HG03442 (cell line): ENCODE results near the gene MYL3.

Source experiments
- ATAC-seq: cut with Tn5 transposase; IDR thresholded peaks from one replicate; pipeline ENCODE4 v1.9.1; 2021; ENCODE audit warnings: mild to moderate bottlenecking, moderate library complexity; ENCODE audit not compliant: unreplicated experiment

The MYL3 gene

DNA sequence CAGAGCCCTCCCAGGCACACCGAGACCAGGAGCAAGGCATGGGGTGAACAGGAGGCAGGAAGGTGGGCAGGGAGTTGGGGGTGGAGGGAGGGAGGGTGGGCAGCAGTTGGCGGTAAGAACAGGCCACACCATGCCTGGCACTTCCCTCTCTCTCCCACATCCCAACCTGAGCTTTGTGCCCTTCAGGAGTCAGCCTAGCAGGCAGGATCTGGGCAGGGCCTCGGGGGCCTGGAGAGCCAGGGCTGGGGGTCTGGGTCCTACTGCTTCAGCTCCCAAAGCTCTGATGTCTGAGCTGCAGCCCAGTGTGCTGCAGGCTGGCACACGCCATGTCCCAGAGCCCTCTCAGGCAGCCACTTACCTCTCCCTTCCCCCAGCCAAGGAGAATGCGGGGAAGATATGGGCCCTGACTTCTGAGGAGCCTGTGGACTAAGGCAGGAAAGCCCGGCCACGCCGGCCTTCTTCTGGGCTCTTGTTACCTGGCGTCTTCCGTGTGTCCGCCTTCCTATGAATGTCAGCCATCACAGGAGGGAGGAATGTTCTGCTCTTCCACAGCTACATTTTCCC lies 2.9 kb upstream of the MYL3 start:
- no peak for ATAC-seq

DNA sequence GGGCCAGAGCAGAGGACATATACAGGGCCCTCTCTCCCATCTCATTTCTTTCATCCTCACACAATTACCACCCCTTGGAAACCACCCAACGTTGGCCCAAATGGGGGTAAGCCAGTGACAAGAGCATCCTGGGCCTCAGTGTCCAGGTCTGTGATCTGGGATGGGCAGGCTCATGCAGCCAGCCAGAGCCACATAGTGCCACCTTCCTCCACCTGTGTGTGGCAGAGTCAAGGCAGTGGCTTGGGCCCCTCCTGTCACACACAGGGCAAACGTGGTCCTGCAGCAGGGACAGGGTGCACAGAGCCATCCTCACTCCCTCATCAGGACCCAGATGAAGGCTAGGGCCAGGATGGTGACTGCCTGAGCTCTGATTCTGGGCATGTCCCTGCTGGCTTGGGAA lies 2.3 kb upstream of the MYL3 start:
- no peak for ATAC-seq

DNA sequence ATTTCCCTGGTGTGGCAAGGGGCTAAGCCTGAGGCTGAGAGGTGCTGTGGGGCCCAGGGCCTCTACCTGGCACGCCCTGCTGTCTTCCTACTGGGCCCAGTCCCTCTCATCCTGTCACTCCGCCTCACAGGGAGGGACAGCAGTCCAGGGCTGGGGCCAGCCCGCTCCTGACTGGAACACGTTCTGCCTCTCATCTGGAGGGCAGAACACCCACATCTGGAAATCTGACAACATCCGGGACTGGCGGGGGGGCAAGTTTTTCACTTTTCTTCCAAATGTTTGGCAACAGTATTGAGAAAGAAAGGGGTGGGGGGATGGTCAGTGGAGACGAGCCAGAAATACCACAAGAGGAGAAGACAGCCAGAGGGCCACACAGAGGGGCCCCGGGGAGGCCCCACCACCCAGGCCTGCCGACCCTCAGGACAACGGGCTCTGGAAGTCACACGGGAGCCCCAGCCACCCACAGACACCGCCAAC lies 1.8 kb upstream of the MYL3 start:
- no peak for ATAC-seq

DNA sequence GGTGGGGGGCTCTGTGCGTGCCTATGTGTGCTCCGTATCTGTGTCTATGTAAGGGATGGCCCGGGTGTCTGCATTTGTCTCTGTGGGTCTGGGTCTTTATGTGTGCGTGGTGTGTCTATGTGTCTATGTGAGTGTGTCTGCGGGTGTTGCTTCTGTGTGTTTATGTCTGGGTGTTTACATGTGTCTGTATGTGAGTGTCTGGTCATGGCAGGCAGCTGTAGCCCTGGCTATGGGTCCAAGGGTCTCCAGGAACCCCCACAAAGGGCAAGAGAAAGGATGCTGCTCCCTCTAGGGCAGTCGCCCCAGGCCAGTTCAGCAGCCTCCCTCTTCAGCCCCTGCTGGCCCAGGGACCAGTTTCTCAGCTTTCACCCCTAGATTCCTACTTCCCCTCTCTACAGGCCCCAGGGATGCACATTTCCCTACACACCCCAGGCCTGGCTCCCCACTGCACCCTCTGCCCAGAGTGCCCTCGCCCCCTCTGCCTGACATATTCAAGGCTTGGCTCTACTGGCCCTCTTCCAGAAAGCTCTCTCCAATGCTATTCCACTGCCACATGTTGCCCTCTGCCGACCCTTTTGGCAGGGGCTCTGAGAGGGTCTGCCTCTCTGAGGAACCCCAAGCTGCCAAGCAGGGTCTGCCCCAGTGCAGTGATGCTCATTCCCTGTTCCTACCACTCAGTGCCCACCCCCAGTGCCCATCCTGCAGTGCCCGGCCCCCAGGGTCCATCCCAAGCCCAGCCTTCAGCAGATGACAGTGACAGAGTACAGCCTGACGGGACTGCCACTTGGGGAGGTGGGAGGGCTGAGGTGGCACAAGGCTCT lies 1.0 kb upstream of the MYL3 start:
- no peak for ATAC-seq

DNA sequence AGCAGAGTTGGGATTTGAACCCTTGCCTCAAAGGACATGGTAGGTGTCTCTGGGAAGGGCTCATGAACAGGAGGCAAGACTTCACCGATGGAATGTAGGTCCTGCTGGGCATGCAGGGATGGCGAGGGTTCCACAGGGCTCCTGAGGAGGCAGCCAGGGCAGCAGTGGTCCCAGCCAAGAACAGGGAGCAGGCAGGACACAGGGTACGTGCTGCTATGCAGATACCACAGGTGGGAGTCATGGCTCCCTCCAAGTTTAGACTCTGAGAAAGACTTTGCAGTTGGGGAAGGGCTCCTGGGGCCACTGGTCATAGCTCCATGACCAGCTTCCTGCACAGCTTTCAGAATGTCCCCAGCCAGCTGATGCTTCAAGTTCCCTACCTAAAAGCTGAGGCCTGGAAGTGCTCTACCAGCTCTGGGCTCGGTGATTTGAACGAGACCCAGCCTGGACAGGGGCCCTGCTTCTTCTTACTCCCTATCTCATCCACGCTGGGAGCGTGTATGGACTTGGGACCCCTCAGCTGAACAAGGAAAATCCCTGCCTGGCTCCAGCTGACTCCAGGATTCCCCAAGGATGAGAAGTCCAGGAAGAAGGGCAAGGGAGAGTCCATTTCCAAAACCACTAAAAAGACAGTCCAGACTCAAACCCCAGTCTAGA lies 747 bp downstream of the MYL3 start:
- ATAC-seq: no peak

DNA sequence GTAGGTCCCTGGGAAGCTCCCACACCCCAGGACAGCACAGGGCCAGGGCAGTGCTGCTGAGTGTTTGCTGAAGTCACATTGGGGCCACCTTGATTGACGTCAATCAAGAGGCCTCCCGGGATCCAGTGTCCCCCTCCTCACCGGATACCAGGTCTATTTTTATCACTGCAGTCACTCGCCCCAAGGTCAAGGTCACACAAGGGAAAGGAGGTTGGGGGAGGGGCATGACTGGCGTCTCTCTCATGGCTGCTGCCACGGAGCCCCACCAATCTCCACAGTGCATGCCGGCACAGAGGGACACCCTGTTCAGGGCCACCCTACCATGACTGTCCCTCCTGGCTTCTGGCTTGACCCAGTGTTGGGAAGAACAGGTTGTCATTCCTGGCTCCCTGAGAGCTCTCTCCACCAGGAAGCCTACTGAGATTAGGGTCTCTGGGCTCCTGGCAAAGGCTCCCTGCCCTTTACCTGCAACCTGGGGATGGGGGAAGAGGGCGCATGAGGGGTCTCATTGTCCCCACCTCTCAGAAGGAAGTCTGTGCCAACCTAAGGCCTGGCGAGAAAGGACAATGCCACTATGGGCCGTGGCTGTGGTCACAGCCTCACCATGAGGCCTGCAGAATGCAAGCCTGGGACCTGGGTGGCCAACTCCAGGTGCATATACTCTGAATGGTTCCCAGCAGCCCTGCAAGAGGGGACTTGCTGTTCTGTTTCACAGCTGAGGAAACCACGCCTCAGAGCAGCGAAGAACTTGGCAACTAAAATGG lies 1.5 kb downstream of the MYL3 start:
- no peak for ATAC-seq

DNA sequence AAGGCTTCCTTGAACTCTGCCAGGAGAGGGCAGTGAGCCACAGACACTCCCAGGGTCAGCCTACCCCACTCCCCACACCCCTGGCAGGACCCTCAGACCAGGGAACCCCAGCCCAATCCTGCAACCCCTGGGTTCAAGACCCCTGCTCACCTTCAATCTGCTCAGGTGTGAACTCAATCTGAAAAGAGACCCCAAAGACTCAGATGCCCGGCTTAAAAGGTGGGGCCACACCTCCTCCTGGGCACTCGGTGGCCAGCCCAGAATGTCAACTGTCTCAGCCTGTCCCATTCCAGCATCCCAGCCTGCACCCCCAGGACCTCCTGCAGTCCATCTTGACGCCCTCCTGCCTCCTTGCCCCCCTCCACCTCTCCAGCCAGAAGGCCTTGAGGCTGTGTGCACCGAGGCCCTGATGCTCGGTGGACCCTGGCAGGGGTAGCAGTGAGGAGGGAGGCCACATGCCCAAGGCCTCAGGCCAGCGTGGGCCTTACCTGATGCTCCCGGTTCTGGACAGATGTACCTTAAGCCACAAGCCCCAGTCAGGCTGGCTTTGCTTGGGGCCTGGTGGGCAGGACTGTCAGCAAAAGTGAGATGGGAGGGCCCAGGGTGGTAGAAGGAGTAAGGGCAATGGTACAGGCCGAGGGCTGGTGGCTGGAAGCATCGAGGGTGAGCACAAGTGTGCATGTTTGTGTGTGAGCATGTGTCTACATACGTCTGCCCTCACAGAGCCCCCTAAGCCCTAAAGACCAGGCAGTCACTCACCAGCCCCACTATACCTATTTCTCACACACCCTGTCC lies 2.2 kb downstream of the MYL3 start:
- ATAC-seq: no peak

DNA sequence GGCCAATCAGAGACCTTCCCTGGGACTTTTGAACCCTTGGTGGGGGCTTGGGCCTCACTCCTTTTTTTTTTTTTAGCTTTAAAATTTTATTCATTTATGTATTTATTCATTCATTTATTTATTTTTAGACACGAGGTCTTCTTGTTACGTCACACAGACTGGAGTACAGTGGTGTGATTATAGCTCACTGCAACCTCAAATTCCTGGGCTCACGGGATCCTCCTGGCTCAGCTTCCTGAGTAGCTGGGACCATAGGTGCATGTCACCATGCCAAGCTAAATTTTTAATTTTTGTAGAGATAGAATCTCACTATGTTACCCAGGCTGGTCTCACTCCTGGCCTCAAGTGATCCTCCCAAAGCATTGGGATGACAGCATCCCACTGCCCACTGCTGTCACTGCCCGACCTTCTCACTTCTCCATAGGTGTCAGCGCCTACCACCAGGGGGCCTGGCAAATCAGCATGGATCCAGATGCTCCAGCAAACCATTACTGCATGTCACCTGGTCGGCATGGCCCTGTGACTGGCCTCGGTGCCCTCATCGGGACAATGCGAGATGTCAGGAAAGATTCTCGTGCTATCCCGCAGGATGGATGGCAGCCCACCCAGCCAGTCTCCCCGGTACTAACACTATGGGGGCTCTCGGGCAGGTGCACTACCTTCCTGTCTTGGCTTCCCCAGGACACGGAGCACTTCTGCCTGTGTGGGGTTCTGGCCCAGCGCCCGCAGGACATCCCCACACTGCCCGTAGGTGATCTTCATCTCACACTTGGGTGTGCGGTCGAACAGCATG lies 3.0 kb downstream of the MYL3 start:
- no peak for ATAC-seq

DNA sequence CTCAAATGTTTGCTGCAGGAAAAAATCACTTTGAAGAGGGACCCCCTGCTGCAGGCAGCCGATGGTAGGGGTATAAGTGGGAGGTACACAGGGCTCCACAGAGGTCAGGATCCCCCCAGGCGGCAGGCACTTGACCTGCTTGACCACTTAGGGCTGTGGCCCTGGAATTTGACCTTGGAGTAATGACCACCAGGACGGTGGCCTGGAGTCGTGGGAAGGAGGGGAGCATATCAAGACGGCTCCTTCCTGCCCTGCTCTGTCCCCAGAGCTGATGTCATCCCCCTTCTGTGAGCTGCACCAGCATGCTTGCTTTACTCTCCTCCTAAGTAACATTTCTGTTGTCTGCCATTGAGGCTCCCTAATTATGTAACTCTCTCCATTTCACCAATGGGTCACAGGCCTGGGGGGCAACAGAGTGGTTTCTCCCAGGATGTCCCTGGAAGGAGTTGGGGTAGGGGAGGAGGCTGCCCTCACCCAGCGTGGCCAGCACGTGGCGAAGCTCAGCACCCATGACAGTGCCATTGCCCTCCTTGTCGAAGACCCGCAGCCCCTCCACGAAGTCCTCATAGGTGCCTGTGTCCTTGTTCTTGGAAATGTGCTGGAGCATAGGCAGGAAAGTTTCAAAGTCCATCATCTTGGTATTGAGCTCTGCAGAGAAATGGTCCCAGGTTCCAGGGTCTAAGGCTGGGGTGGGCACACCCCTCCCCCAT lies 4.1 kb downstream of the MYL3 start:
- ATAC-seq: no peak

DNA sequence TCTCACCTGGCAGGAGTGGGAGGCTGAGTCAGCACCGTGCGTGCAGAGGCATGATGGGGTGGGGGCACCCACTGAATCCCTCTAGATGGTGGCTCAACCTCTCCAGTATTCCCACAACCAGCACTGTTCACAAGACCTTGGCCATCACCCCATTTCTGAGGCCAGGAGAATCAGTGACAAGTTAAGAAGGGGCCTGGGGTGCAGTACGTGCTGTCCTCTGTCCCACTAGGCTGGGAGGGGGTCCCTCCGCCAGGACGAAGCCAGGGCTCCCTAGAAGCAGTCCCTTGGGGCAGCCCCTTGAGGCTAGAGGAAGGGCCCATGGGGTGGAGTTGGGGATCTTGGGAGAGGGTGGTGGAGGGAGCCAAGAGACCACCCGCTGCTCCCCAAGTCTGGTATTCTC lies 4.8 kb downstream of the MYL3 start:
- ATAC-seq: no peak

DNA sequence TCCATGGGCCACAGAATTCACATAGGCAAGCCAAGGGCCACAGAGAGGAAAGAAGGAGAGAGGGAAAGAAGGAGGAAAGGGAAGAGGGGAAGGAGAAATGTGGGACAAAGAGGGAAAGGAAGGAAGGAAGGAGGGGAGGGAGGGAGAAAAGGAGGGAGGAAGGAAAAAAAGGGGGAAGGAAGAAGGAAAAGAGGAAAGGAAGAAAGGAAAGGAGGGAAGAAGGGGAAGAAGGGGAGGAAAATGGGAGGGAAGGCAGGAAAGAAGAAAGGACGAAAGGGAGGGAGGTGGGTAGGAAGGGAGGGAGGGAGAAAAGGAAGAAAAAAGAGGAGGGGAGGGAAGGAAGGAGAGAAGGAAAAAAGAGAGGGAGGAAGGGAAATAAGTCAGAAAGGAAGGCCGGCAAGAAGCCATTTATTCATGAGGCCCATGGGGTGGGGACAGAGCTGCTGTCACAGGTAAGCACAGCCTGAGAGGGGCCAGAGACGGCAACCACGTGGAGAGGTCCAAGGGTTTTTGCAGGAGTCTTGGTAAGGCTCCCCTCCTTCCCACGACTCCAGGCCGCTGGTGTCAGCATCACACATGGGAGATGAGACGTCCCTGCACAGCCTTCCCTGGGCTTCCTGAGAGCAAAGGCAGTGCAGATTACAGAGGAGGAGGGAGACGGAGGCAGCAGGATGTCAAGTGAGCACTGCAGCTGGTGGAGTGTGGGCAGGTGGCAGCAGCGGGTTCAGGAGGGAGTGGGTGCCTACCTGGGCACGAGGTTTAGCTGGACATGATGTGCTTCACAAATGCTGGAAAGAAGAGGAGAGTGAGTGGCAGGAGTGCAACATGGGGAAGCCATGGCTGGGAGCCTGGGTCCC lies 5.5 kb downstream of the MYL3 start:
- no peak for ATAC-seq

DNA sequence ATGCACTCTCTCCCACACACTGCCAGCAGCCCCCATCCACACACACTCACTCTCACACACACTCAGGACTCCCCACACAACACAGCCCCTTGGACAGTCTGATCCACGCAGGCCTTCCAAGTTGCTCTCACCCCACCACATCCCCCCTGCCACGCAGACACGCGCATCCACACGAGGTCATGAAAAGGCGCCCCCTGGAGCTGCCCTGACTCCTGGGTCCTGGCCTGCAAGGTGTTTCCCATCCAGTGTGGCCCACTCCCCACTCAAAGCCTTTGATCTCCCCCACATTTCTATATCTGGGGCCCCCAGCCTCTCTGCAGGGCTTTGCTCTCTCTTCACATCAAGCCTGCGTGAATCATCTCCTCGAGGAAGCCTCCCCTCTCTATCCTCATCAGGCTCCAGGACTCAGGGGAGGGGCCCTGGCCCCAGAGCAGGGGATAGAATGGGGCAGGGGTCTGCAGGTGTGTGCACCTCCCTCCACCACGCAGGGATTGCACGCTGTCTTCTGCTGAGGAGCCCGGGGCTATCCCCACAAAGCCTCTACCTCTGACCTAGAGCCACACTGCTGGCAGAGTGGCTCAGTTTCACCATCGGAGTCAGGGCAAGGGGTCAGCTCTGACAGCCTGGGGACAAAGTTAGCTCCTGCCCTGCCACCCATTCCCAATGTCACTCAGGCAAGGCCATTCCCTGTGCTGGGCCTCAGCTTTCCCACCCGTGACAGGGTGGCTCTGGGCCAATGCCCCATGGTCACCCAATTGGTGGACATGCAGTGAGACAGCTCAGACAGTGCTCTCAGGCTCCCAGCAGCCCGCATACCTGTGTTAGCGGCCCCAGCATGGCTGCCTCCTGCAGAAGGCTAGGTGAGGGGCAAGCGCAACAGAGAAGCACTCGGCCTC lies 6.4 kb downstream of the MYL3 start:
- ATAC-seq: no peak

DNA sequence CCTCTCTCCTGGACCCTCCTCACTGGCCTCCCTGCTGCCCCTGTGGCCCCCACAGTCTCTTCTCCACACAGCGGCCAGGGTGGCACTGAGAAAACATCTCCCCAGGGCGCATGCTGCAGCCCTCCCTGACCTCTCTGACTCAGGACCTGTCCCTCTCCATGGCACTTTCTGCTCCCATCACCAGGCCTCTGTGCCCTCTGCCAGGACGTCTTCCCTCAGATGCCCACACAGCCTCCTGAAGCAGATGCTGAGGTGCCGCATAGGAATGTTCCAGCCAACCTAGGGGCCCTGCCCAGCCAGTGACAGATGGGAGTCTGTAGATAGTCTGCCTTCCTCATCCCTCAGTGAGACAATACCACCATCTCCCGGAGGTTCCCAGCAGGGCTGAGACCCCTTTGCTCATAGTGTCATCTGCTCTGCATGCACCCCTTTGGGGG lies 8.7 kb downstream of the MYL3 start:
- ATAC-seq: no peak

DNA sequence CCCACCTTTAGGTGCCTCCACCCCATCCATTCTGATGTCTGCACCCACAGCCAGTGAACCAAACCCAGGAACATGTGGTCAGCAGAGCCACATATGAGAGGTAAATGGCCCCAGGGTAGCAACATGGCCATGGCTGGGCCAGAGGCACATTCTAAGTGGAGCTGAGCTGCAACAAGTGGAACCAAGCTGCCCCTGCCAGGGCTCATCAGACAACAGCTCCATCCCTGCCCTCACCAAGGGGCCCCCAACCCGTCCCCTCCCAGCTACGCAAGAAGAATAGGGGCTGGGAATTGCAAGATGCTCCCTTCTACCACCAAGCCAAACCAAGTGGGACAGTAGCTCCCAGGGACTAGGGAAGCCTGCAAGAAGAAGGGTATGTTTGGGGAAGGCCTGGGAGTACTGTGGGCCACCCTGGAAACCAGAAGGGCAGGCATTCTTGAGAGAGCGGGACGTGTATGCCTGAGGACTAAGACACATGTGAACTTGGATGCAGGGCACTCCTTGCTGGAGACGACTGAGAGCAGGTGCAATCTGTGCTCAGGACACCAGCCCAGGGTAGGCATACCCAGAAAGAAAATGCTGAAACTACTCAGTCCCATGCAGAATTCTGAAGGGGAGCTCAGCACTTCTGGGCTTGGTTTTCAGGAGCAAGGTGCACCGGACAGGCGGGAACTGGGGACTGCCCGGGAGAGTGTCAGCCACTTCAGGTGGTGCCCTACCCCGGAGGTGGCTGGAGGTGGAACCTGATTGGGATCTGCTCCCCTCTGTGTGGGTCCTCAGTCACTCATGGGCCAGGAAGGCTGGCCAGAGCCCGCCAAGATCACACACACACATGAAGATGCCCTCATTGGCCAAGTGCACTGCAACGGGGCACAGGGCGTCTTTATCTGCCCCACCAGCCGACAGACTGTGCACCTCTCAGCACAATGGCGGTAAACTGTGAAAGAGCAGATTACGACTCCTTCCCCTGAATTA lies 9.5 kb downstream of the MYL3 start:
- no peak for ATAC-seq

DNA sequence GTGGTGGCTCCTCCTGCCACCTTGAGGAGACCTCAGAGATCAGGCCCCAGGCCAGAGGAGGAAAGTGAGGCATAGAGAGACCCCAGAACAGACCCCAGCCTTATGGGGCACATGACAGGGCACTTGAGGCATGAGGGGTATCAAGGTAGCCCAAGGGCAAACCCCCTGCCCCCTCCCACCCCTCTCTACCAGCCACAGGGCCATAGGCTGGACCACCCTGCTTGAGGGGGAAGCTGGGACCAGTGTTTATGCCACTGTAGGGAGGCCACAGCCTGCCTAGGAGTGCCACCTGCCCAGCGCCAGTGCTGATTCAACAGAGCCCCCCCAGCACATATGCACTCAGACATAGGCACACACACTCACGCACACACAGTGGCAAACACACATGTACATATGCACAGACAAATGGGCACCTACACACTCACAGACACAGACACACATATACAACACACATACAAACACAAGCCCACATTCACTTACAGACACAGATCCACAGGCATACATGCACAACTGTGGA lies 10.3 kb downstream of the MYL3 start:
- ATAC-seq: no peak

DNA sequence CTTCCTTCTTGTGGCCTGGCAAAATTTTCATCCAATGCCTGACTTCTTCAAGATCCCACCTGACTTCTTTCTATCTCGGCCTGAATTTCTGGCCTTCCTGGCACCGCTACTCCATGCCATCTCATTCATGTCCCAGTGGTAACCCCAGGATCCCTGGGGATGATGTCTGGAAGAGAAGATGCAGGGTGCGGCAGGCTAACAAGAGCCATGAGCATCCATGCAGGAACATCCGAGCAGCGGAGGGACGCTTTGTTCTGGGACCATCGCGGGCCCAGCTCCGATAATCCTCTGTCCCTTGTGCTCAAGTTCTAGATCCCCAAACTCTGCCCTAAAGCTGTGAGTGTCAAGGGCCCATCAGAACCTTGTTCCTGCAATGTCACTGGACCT lies 10.9 kb downstream of the MYL3 start:
- ATAC-seq: no peak
